ENCODE measurements around the gene PPP2R5C. TPM values are rescaled to one million over a fixed set of nuclear protein-coding genes. Genes with fewer than 3 reads are reported as not detected.
A peak's percentile ranks its signal among the peaks of the same experiment; 100 is the strongest.

The PPP2R5C gene
- total RNA-seq, 1 experiment from 2014 or later, result 96.1 TPM

DNA sequence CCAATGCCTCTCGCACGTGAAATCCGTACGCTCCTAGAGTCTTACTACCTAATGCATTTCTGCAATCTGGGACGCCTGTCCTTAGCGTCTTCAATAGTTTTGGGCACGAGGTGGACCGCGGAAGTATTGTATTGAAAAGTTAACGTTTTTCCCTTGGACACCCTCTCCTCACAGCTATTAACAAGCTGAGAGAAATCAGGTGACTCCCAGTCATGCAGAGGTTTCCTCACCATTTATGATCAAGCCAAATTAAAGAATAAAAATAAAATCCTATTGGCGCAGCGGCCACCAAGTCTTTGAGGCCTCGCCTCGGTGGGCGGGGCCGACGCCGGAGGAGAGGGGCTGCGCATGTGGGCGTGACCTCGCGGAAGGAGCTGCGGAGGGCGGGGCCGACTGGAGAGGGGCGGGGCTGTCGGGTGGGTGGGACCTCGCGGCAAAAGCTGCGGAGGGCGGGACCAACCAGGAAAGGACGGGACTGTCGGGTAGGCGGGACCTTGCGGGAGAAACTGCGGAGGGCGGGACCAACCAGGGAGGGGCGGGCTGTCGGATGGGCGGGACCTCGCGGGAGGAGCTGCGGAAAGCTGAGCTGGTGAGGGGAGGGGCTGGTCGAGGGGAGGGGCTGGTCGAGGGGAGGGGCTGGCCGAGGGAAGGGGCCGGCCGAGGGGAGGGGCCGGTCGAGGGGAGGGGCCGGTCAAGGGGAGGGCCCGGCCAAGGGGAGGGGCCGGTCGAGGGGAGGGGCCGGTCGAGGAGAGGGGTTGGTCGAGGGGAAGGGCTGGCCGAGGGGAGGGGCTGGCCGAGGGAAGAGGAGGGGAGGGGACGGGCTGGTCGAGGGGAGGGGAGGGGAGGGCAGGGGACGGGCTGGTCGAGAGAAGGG lies 1.1 kb upstream of the PPP2R5C start:
- intact Hi-C loops (cut with micrococcal nuclease), result loop anchor here (1.0 to 2.0 kb wide), 2 partner anchors 29 to 38 kb away; no protein-coding TSS in a partner anchor
- H3K9me2 ChIP-seq (replicated peaks; ENCODE audit: low read length), result no peaks in the 10 kb centered on the region
- H3K4me1 ChIP-seq (ENCODE audit: insufficient read depth, low read length), result peaks cover 16% of the 10 kb centered on the region
- DNase-seq (peak; percentile 95), ATAC-seq (peak; percentile 72)
- H2AFZ ChIP-seq (ENCODE audit: low read length), result peak overlapping the region; percentile 76
- H3K27ac ChIP-seq (ENCODE audit: low read length), result no peak overlapping the region
- H3K4me2 ChIP-seq (ENCODE audit: low read length), result peak overlapping the region; percentile 73
- ChIA-PET CTCF (interaction anchor here (0.5 to 1.1 kb wide), 9 partner anchors 10 to 428 kb away, joined by 3 to 7 read pairs (median 3); no protein-coding TSS in a partner anchor), POLR2A (ENCODE audit: unreplicated experiment) (interaction anchor here (0.5 to 2.3 kb wide), 6 partner anchors 11 to 1762 kb away, joined by 3 to 69 read pairs (median 7); partner anchors contain the start of gene CKB)
- no TSS peak for BruUV-seq (replicated peaks)
- H3F3A ChIP-seq (ENCODE audit: low read length, unreplicated experiment), result no peaks in the 10 kb centered on the region
- TF ChIP-seq EZH2 (IDR thresholded peaks at IDR 0.05; ENCODE audit: low read length, unreplicated experiment) (no peak), CTCF (conservative IDR thresholded peaks at IDR 0.05; ENCODE audit: low read depth, low read length) (no peak), EZH2phosphoT487 (IDR thresholded peaks at IDR 0.05; ENCODE audit: borderline replicate concordance, low read length) (no peak)
- no peaks in the 10 kb centered on the region for H3K27me3 ChIP-seq (ENCODE audit: low read length)
- no peaks in the 10 kb centered on the region for H4K20me1 ChIP-seq (ENCODE audit: low read length)
- no peaks in the 10 kb centered on the region for H3K36me3 ChIP-seq (ENCODE audit: low read depth, low read length)
- no peak overlapping the region for H3K9ac ChIP-seq (ENCODE audit: low read length)
- peak overlapping the region; percentile 51 for H3K4me3 ChIP-seq (ENCODE audit: low read length)
- no peaks in the 10 kb centered on the region for H3K9me3 ChIP-seq (ENCODE audit: low read length)
- peaks cover 12% of the 10 kb centered on the region; the same call in 1 of the 2 replicates for H3K79me2 ChIP-seq (ENCODE audit: low read length)

GRCh38 chr14:101761881-101762529 lies 496 bp downstream of the PPP2R5C start:
- Histone ChIP-seq H3K4me1 (ENCODE audit: insufficient read depth, low read length) (peaks cover 16% of the 10 kb centered on the region), H3F3A (ENCODE audit: low read length, unreplicated experiment) (no peaks in the 10 kb centered on the region), H3K9ac (ENCODE audit: low read length) (peak overlapping the region; percentile 79), H3K4me2 (ENCODE audit: low read length) (peak overlapping the region; percentile 83), H3K36me3 (ENCODE audit: low read depth, low read length) (no peaks in the 10 kb centered on the region), H3K9me2 (replicated peaks; ENCODE audit: low read length) (no peaks in the 10 kb centered on the region), H2AFZ (ENCODE audit: low read length) (peak overlapping the region; percentile 66), H3K27ac (ENCODE audit: low read length) (no peak overlapping the region), H3K9me3 (ENCODE audit: low read length) (no peaks in the 10 kb centered on the region), H4K20me1 (ENCODE audit: low read length) (no peaks in the 10 kb centered on the region), H3K4me3 (ENCODE audit: low read length) (peak overlapping the region; percentile 85), H3K27me3 (ENCODE audit: low read length) (no peaks in the 10 kb centered on the region), H3K79me2 (ENCODE audit: low read length) (peaks cover 12% of the 10 kb centered on the region; the same call in 1 of the 2 replicates)
- POLR2A ChIA-PET (ENCODE audit: unreplicated experiment), result interaction anchor here (0.5 to 2.3 kb wide), 3 partner anchors 31 to 267 kb away, joined by 4 to 69 read pairs (median 7); no protein-coding TSS in a partner anchor
- CTCF ChIA-PET, result no interaction called here
- ATAC-seq, result peak; percentile 6; the same call in 1 of the 2 replicates
- no peak for TF ChIP-seq EZH2 (IDR thresholded peaks at IDR 0.05; ENCODE audit: low read length, unreplicated experiment)
- no peak for TF ChIP-seq EZH2phosphoT487 (IDR thresholded peaks at IDR 0.05; ENCODE audit: borderline replicate concordance, low read length)
- TF ChIP-seq CTCF (conservative IDR thresholded peaks at IDR 0.05; ENCODE audit: low read depth, low read length), result no peak
- BruUV-seq (replicated peaks), result no TSS peak
- DNase-seq, result peak; percentile 21
- intact Hi-C loops (cut with micrococcal nuclease), result loop anchor here (2.0 kb wide), 1 partner anchor 39 kb away; no protein-coding TSS in a partner anchor
